Effector memory CD4-positive, alpha-beta T cell (primary cell): ENCODE data around the gene IGDCC3.

Experiments
- DNase-seq, 3 donors: peaks; one replicate each; pipeline ENCODE4 v3.0.0-alpha.2; 2020
- H3K27ac ChIP-seq: 2 replicates; pipeline ENCODE4 v1.7.0; 2013; ENCODE audit warnings: mild to moderate bottlenecking, low read length, moderate library complexity; ENCODE audit not compliant: insufficient read depth, poor library complexity, severe bottlenecking
- H3K27me3 ChIP-seq: replicated peaks from 2 replicates; pipeline ENCODE4 v1.7.0; 2013; ENCODE audit warnings: mild to moderate bottlenecking, low read length; ENCODE audit not compliant: insufficient read depth, control insufficient read depth, poor library complexity, severe bottlenecking
- H3K36me3 ChIP-seq: 2 replicates; pipeline ENCODE4 v1.7.0; 2013; ENCODE audit warnings: mild to moderate bottlenecking, low read length, moderate library complexity; ENCODE audit not compliant: control insufficient read depth, insufficient read depth
- H3K4me1 ChIP-seq: 2 replicates; pipeline ENCODE4 v1.7.0; 2013; ENCODE audit warnings: low read length, mild to moderate bottlenecking; ENCODE audit not compliant: control insufficient read depth, insufficient read depth, poor library complexity, severe bottlenecking
- H3K4me3 ChIP-seq: 2 replicates; pipeline ENCODE4 v1.7.0; 2013; ENCODE audit warnings: low read length, low read depth, mild to moderate bottlenecking; ENCODE audit not compliant: insufficient read depth, poor library complexity, severe bottlenecking
- H3K9me3 ChIP-seq: 2 replicates; pipeline ENCODE4 v1.7.0; 2013; ENCODE audit warnings: mild to moderate bottlenecking, low read length, moderate library complexity; ENCODE audit not compliant: control insufficient read depth

IGDCC3 gene

DNA sequence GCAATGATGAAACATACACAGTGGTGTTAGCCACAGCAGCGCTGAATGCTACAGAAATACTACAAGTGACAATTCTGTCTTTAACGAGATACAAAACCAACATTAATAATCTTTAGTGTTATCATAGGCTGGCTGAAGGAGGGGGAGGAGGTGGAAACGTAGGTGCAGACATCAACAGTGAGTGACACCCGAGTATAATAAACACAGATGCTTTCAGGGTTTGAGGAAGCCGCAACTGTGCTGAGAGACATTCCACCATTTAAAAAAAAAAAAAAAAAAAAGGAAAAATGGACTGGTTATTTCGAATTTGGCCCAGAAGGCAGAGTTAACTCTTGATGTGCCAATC is 4.3 kb upstream of the IGDCC3 start:
- H3K4me1 ChIP-seq = peaks cover 4% of the 10 kb centered on the region
- H3K9me3 ChIP-seq = no peaks in the 10 kb centered on the region
- H3K4me3 ChIP-seq = no peak overlapping the region
- DNase-seq = no peak
- peaks cover 12% of the 10 kb centered on the region for H3K27me3 ChIP-seq
- no peaks in the 10 kb centered on the region for H3K36me3 ChIP-seq
- no peak overlapping the region for H3K27ac ChIP-seq

GRCh38 chr15:65381445-65382145 is 3.8 kb upstream of the IGDCC3 start:
- no peak overlapping the region for H3K4me3 ChIP-seq
- DNase-seq = no peak
- no peaks in the 10 kb centered on the region for H3K36me3 ChIP-seq
- peaks cover 16% of the 10 kb centered on the region for H3K27me3 ChIP-seq
- H3K4me1 ChIP-seq = peaks cover 9% of the 10 kb centered on the region
- no peak overlapping the region for H3K27ac ChIP-seq
- H3K9me3 ChIP-seq = no peaks in the 10 kb centered on the region

- H3K4me3 ChIP-seq = no peak overlapping the region
These were observed 2.2 kb upstream of the IGDCC3 start for GRCh38 chr15:65379986-65380385.

DNA sequence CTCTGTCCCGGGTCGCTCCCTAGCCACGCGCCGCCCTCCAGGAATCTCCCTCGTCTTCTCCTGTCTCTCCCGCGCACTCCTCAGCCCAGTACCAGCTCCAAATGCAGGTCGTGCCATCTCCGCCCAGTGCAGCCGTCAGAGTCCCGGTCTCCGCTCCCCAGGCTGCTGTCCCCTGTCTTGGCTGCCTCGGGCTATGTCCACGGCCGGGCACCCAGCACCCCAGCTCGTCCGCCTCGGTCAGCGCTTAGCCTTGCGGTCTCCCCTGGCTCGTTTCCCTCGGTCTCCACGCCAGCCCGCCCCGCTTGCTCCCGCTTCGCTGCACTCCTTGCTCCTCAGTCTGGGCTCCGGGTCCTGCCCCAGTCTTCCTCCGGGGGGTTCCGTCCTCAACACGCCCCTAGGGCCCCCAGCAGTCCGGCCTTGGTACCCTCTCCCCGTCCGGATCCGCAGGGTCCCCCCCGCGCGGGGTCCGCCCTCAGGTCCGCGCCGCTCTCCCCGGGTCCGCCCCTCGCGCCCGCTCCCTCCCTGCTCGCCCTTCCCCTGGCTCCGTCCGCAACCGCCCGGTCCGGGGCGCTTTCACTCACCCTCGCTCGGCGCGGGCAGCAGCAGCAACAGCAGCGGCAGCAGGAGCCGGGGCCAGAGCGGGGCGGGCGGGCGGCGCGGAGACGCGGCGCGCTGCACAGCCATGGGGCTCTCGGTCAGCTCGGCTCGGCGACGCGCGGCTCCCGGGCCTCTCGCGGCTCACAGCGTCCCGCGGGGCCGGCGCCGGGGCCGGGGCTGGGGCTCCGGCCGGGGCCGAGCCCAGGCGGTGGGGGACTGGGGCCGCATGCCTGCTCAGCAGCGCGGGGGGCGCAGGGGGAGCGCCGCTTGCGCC is 462 bp downstream of the IGDCC3 start:
- Histone ChIP-seq H3K27ac (no peak overlapping the region), H3K9me3 (no peaks in the 10 kb centered on the region), H3K36me3 (no peaks in the 10 kb centered on the region), H3K27me3 (peaks cover 24% of the 10 kb centered on the region), H3K4me1 (peaks cover 10% of the 10 kb centered on the region), H3K4me3 (peak overlapping the region; percentile 57)
- DNase-seq = no peak

More at GRCh38 chr15:65379986-65380385, 2.2 kb upstream of the IGDCC3 start:
- DNase-seq = no peak
- H3K27ac ChIP-seq = no peak overlapping the region
- no peaks in the 10 kb centered on the region for H3K36me3 ChIP-seq
- peaks cover 10% of the 10 kb centered on the region for H3K4me1 ChIP-seq
- peaks cover 20% of the 10 kb centered on the region for H3K27me3 ChIP-seq
- no peaks in the 10 kb centered on the region for H3K9me3 ChIP-seq

DNA sequence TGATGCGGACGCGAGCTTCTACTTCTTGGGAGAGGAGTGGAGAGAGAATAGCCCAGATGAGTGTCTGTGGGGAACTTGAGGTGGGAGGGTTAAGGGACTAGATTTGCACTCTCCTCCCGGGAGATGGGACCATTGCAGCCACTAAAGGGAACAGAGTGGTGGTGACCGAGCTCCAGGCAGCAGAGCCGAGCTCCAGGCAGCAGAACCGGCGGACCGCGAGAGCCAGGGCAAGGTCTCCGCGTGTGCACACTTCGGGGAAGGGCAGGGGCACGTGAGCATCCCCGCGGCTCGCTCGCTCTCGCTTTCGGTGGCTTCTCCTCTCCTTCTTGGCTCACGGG is 1.1 kb downstream of the IGDCC3 start:
- DNase-seq = no peak
- H3K36me3 ChIP-seq = no peaks in the 10 kb centered on the region
- H3K27me3 ChIP-seq = peaks cover 24% of the 10 kb centered on the region
- no peaks in the 10 kb centered on the region for H3K9me3 ChIP-seq
- peaks cover 10% of the 10 kb centered on the region for H3K4me1 ChIP-seq
- peak overlapping the region; percentile 57 for H3K4me3 ChIP-seq
- H3K27ac ChIP-seq = no peak overlapping the region

- Histone ChIP-seq H3K9me3 (no peaks in the 10 kb centered on the region), H3K27me3 (peaks cover 24% of the 10 kb centered on the region), H3K4me1 (peaks cover 10% of the 10 kb centered on the region), H3K27ac (no peak overlapping the region), H3K36me3 (no peaks in the 10 kb centered on the region), H3K4me3 (no peak overlapping the region)
- DNase-seq = no peak
These were observed 1.8 kb downstream of the IGDCC3 start for GRCh38 chr15:65375871-65376607.

DNA sequence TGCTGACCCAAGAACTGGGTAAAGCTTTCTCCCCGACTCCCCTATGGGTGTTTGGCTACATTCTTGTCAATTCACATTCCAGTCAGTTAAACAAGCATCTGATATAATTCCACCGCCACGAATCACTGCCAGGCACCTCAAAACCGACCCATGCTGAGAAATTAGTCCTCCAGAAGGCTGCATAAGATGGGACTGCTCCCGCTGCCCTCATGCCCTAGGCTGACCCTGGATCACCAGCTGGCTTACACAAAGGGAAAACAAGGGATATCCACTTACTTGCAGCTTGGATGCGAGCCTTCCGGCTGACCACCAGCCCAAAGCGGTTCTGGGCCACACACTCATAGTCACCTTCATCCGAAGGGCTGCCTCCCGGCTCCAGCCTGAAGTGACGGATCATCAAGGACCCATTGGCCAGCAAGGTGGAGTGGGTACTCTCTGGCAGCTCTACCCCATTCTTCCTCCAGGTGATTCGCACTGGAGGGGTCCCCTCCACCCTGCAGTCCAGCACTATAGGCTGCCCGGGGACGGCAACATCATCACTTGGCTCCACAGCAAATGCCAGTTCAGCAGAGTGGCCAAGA is 2.9 kb downstream of the IGDCC3 start:
- H3K4me3 ChIP-seq = no peak overlapping the region
- H3K27ac ChIP-seq = no peak overlapping the region
- DNase-seq = no peak
- peaks cover 24% of the 10 kb centered on the region for H3K27me3 ChIP-seq
- H3K36me3 ChIP-seq = no peaks in the 10 kb centered on the region
- peaks cover 10% of the 10 kb centered on the region for H3K4me1 ChIP-seq
- no peaks in the 10 kb centered on the region for H3K9me3 ChIP-seq

GRCh38 chr15:65374334-65374733 is 3.5 kb downstream of the IGDCC3 start:
- Histone ChIP-seq H3K4me1 (peaks cover 10% of the 10 kb centered on the region), H3K9me3 (no peaks in the 10 kb centered on the region), H3K4me3 (no peak overlapping the region), H3K36me3 (no peaks in the 10 kb centered on the region), H3K27ac (no peak overlapping the region), H3K27me3 (peaks cover 24% of the 10 kb centered on the region)
- no peak for DNase-seq

DNA sequence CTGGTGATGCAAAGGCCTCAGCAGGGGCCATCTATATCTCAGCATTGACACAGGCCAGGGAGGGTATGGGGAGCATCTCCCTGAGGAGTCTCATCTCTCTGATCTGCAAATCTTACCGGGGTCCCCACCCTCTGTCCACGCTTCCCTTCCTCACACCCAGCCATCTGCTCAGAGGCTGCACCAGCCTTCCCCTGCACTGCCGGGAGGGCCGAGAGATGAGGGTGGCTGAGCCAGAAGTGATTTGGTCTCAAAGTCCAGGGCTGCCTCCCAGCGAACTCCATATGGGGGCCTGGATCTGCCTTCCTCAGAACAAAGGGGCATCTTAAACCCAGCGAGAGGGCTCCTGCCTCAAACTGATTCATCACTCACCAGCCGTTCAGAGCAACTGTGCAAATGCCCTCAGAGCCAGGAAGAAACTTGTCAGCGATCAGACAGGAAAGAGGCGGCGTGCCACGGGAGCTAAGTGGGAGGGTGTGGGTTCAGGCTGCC is 4.6 kb downstream of the IGDCC3 start:
- Histone ChIP-seq H3K4me1 (peaks cover 10% of the 10 kb centered on the region), H3K27ac (no peak overlapping the region), H3K27me3 (peaks cover 18% of the 10 kb centered on the region), H3K36me3 (no peaks in the 10 kb centered on the region), H3K9me3 (no peaks in the 10 kb centered on the region), H3K4me3 (no peak overlapping the region)
- DNase-seq = no peak
